B cell (primary cell): ENCODE measurements around the gene ARAF.

Experiments
- EZH2 ChIP-seq: IDR thresholded peaks from 2 replicates; pipeline ENCODE4 v1.6.1; 2012; ENCODE audit warnings: borderline replicate concordance, low read depth, mild to moderate bottlenecking, moderate library complexity, low read length; ENCODE audit not compliant: insufficient read depth, poor library complexity, severe bottlenecking
- TF ChIP-seq, protein P1 (sequence below): fragments of 200-600 bp; IDR thresholded peaks from one replicate; pipeline ENCODE4 v1.8.0; 2022; ENCODE audit warnings: antibody characterized with exemption, mild to moderate bottlenecking

DNA sequence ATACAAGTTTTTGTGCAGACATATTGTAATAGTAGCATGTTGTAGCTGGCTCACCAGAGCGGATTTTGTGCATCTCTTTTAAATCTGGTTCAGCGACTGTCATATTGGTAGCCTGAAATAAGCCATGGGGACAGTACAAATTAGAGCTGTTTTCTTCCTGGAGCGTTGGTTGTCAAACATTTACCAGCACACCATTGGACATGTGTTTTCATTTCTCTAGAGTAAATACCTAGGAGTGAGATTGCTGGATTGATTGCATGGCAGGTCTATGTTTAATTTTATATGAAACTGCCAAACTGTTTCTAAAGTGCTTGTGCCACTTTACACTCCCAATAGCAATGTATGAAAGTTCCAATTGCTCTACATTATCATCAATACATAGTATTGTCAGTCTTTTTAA lies 2.6 kb upstream of the ARAF start:
- TF ChIP-seq, protein P1, sequence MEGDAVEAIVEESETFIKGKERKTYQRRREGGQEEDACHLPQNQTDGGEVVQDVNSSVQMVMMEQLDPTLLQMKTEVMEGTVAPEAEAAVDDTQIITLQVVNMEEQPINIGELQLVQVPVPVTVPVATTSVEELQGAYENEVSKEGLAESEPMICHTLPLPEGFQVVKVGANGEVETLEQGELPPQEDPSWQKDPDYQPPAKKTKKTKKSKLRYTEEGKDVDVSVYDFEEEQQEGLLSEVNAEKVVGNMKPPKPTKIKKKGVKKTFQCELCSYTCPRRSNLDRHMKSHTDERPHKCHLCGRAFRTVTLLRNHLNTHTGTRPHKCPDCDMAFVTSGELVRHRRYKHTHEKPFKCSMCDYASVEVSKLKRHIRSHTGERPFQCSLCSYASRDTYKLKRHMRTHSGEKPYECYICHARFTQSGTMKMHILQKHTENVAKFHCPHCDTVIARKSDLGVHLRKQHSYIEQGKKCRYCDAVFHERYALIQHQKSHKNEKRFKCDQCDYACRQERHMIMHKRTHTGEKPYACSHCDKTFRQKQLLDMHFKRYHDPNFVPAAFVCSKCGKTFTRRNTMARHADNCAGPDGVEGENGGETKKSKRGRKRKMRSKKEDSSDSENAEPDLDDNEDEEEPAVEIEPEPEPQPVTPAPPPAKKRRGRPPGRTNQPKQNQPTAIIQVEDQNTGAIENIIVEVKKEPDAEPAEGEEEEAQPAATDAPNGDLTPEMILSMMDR = no peak
- no peak for TF ChIP-seq EZH2
